HCT116 (cell line): ENCODE results near the gene TMEM217. TPM values are rescaled to one million over a fixed set of nuclear protein-coding genes. Genes with fewer than 3 reads are reported as not detected.

Experiments
- ATAC-seq: fragments of 200-7000 bp; cut with Tn5 transposase; 2 replicates; pipeline ENCODE4 v1.9.1; 2020; ENCODE audit warnings: mild to moderate bottlenecking, moderate library complexity
- BruUV-seq: library from RNA; stranded (reverse); fragments of 400-500 nt; replicated peaks from 2 replicates; lab custom pipeline; 2021; lab: Mats Ljungman, UMichigan
- CTCF ChIA-PET: fragments of 300-600 bp; sonication (Branson Sonifier 250); formaldehyde crosslinking; loops from one replicate; lab custom pipeline; 2021; ENCODE audit warnings: antibody characterized with exemption; lab: Charles Lee
- POLR2A ChIA-PET: fragments of 300-600, 350-600 bp; sonication (Branson Sonifier 250); formaldehyde crosslinking; loops from one replicate; lab custom pipeline; 2021; ENCODE audit warnings: antibody characterized with exemption; lab: Charles Lee
- RAD21 ChIA-PET, 2 experiments: fragments of 300-600 bp; sonication (Branson Sonifier 250); formaldehyde crosslinking; loops; one replicate each; lab custom pipeline; 2023; ENCODE audit warnings: low total read pairs in 2 of 2; ENCODE audit not compliant: uncharacterized antibody in 2 of 2, unreplicated experiment in 2 of 2, low non-redundant PET in 1 of 2; lab: Charles Lee
- DNase-seq: peaks from one replicate; pipeline ENCODE4 v3.0.0-alpha.2; 2010; ENCODE audit warnings: low read depth, low spot score
- H2AFZ ChIP-seq: fragments of 200-600 bp; shearing (Covaris generic), sonication (generic); 2 replicates; pipeline ENCODE4 v1.6.1; 2017; ENCODE audit warnings: low read depth, mixed run types, mixed read lengths, antibody characterized with exemption, low read length; ENCODE audit not compliant: poor library complexity, severe bottlenecking
- H3K27ac ChIP-seq: 2 replicates; pipeline ENCODE4 v1.5.1; 2012; ENCODE audit warnings: low read depth, low read length
- H3K27me3 ChIP-seq: fragments of 200-600 bp; sonication (generic); 2 replicates; pipeline ENCODE4 v1.6.1; 2016; ENCODE audit warnings: mixed run types, low read length, mixed read lengths; ENCODE audit not compliant: insufficient read depth
- H3K36me3 ChIP-seq, 2 experiments: fragments of 200-500 bp in 1 of 2; fragments of 200-600 bp in 1 of 2; sonication (Bioruptor generic) in 1 of 2; sonication (generic) in 1 of 2; 2 replicates each; pipeline versions ENCODE4 v1.5.1 to v1.6.1; 2014 to 2016; ENCODE audit warnings: low read length in 2 of 2, inconsistent platforms in 1 of 2, mixed read lengths in 1 of 2, mixed run types in 1 of 2; ENCODE audit not compliant: insufficient read depth in 2 of 2, control insufficient read depth in 1 of 2
- H3K4me1 ChIP-seq, 2 experiments: fragments of 200-600 bp in 1 of 2; sonication (generic) in 1 of 2; 2 replicates each; pipeline versions ENCODE4 v1.5.1 to v1.6.1; 2012 to 2017; ENCODE audit warnings: low read length in 2 of 2, inconsistent platforms in 1 of 2, mild to moderate bottlenecking in 1 of 2, mixed read lengths in 1 of 2, mixed run types in 1 of 2, moderate library complexity in 1 of 2; ENCODE audit not compliant: insufficient read depth in 2 of 2, control insufficient read depth in 1 of 2
- H3K4me2 ChIP-seq: fragments of 200-600 bp; sonication (generic); 2 replicates; pipeline ENCODE4 v1.6.1; 2017; ENCODE audit warnings: mixed run types, low read length, mixed read lengths
- H3K4me3 ChIP-seq, 2 experiments: fragments of 200-600 bp in 1 of 2; sonication (generic) in 1 of 2; replicated peaks in 1 of 2; 2 replicates each; pipeline ENCODE4 v1.5.1; 2011 to 2016; ENCODE audit warnings: low read length in 2 of 2, control low read depth in 1 of 2, low read depth in 1 of 2, mild to moderate bottlenecking in 1 of 2, mixed read lengths in 1 of 2, mixed run types in 1 of 2
- H3K79me2 ChIP-seq: fragments of 200-600 bp; sonication (generic); 2 replicates; pipeline ENCODE4 v1.6.1; 2017; ENCODE audit warnings: mild to moderate bottlenecking, mixed run types, low read length, moderate library complexity, mixed read lengths; ENCODE audit not compliant: insufficient read depth
- H3K9ac ChIP-seq: fragments of 200-600 bp; sonication (generic); 2 replicates; pipeline ENCODE4 v1.6.1; 2016; ENCODE audit warnings: low read length, mixed read lengths
- H3K9me2 ChIP-seq: fragments of 200-600 bp; sonication (generic), shearing (Covaris generic); 2 replicates; pipeline ENCODE4 v1.6.1; 2017; ENCODE audit warnings: mixed run types, mild to moderate bottlenecking, moderate library complexity; ENCODE audit not compliant: insufficient read depth
- H3K9me3 ChIP-seq, 2 experiments: fragments of 200-500 bp in 1 of 2; fragments of 200-600 bp in 1 of 2; sonication (Bioruptor generic) in 1 of 2; sonication (generic) in 1 of 2; 2 replicates each; pipeline ENCODE4 v1.6.1; 2014 to 2017; ENCODE audit warnings: low read length in 2 of 2, mixed read lengths in 2 of 2, inconsistent platforms in 1 of 2, low read depth in 1 of 2, mild to moderate bottlenecking in 1 of 2, mixed run types in 1 of 2, moderate library complexity in 1 of 2; ENCODE audit not compliant: control insufficient read depth in 1 of 2, insufficient read depth in 1 of 2
- H4K20me1 ChIP-seq: fragments of 200-600 bp; sonication (generic), shearing (Covaris generic); 2 replicates; pipeline ENCODE4 v1.6.1; 2017; ENCODE audit warnings: mixed run types, mild to moderate bottlenecking, moderate library complexity; ENCODE audit not compliant: insufficient read depth
- CBX3 ChIP-seq: IDR thresholded peaks from 2 replicates; pipeline ENCODE4 v1.6.1; 2012; ENCODE audit warnings: low read depth
- CEBPB ChIP-seq: IDR thresholded peaks from 2 replicates; pipeline ENCODE4 v1.6.1; 2012; ENCODE audit warnings: low read depth
- EGR1 ChIP-seq: IDR thresholded peaks from 2 replicates; pipeline ENCODE4 v1.6.1; 2012; ENCODE audit warnings: low read depth
- ELF1 ChIP-seq: IDR thresholded peaks from 2 replicates; pipeline ENCODE4 v1.6.1; 2012; ENCODE audit warnings: low read depth, borderline replicate concordance
- EZH2 ChIP-seq: fragments of 200-600 bp; sonication (generic); IDR thresholded peaks from 2 replicates; pipeline ENCODE4 v1.6.1; 2017; ENCODE audit warnings: antibody characterized with exemption, mixed run types
- EZH2phosphoT487 ChIP-seq: fragments of 200-600 bp; IDR thresholded peaks from 2 replicates; pipeline ENCODE4 v1.6.1; 2018; ENCODE audit warnings: antibody characterized with exemption, borderline replicate concordance
- FOSL1 ChIP-seq: IDR thresholded peaks from 2 replicates; pipeline ENCODE4 v1.6.1; 2012; ENCODE audit warnings: low read depth
- JUND ChIP-seq: IDR thresholded peaks from 2 replicates; pipeline ENCODE4 v1.6.1; 2012
- POLR2A ChIP-seq: IDR thresholded peaks from 2 replicates; pipeline ENCODE4 v1.7.0; 2011; ENCODE audit warnings: borderline replicate concordance; ENCODE audit not compliant: insufficient read depth, insufficient read length; ENCODE audit errors: extremely low read depth
- POLR2AphosphoS5 ChIP-seq: IDR thresholded peaks from 2 replicates; pipeline ENCODE4 v1.6.1; 2011; ENCODE audit warnings: mild to moderate bottlenecking, low read depth, low read length, moderate library complexity
- RAD21 ChIP-seq: IDR thresholded peaks from 2 replicates; pipeline ENCODE4 v1.6.1; 2012; ENCODE audit warnings: low read depth, mild to moderate bottlenecking
- SIN3A ChIP-seq: IDR thresholded peaks from 2 replicates; pipeline ENCODE4 v1.6.1; 2012; ENCODE audit warnings: low read depth
- SP1 ChIP-seq: IDR thresholded peaks from 2 replicates; pipeline ENCODE4 v1.6.1; 2012; ENCODE audit warnings: low read depth
- SRF ChIP-seq: IDR thresholded peaks from 2 replicates; pipeline ENCODE4 v1.6.1; 2012; ENCODE audit warnings: low read depth
- TCF7L2 ChIP-seq: IDR thresholded peaks from 2 replicates; pipeline ENCODE4 v1.7.0; 2011; ENCODE audit warnings: borderline replicate concordance, inconsistent platforms; ENCODE audit not compliant: insufficient read depth, insufficient read length; ENCODE audit errors: extremely low read depth
- YY1 ChIP-seq: IDR thresholded peaks from 2 replicates; pipeline ENCODE4 v1.6.1; 2011; ENCODE audit warnings: low read length, low read depth, moderate library complexity, mild to moderate bottlenecking; ENCODE audit not compliant: insufficient replicate concordance; ENCODE audit errors: extremely low read depth
- ZNF274 ChIP-seq: fragments of 200-500 bp; sonication (Bioruptor generic); IDR thresholded peaks from 2 replicates; pipeline ENCODE4 v1.6.1; 2014; ENCODE audit warnings: mild to moderate bottlenecking, low read depth, low read length, inconsistent platforms
- intact Hi-C: fragments of 100-400 bp; cut with micrococcal nuclease; formaldehyde crosslinking; loops from 2 replicates; pipeline ENCODE4 v1.10.0; 2022
- total RNA-seq: library from RNA; stranded (reverse); gene quantifications from one replicate; pipeline ENCODE4 v1.2.1, GENCODE V29; 2021; ENCODE audit not compliant: unreplicated experiment
- TF ChIP-seq, protein P1 (sequence below): IDR thresholded peaks from 2 replicates; pipeline ENCODE4 v1.6.1; 2012
- TF ChIP-seq, protein P2 (sequence below): IDR thresholded peaks from 2 replicates; pipeline ENCODE4 v1.6.1; 2012
- TF ChIP-seq, protein P3 (sequence below): IDR thresholded peaks from 2 replicates; pipeline ENCODE4 v1.6.1; 2012; ENCODE audit warnings: low read depth

TMEM217 gene
- total RNA-seq, 1 experiment from 2014 or later, result 0.98 TPM

DNA sequence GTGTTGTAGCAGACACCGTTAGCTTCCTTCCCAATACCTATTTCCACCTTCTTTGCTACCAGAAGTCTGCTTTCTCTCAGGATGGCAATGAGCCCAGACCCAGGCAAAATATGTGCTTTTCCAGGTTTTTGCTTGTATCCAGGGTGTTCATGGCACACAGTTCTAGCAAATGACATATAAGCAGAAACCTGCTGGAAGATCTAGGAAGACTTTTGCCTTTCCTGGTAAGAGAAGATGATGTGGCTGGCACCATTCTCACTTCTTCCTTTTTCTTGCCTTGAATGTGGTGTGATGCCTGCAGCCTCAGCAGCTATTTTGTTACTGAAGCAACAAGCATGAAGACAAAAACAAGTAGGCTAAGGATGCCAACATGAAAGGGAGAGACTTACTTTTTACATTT lies 19.6 kb downstream of the TMEM217 start:
- H3K27ac ChIP-seq, result no peak overlapping the region
- no peaks in the 10 kb centered on the region for H4K20me1 ChIP-seq
- no peak overlapping the region for H2AFZ ChIP-seq
- ChIA-PET POLR2A (interaction anchor here (1.0 kb wide), 1 partner anchor 12 kb away, joined by 3 read pairs; no protein-coding TSS in a partner anchor), RAD21 (no interaction called here), CTCF (no interaction called here)
- no peak overlapping the region for H3K4me2 ChIP-seq
- no peaks in the 10 kb centered on the region for H3K79me2 ChIP-seq
- H3K4me3 ChIP-seq, result no peak overlapping the region
- intact Hi-C loops, result no loop called here
- no peak for TF ChIP-seq ELF1
- TF ChIP-seq CEBPB, result no peak
- TF ChIP-seq FOSL1, result no peak
- TF ChIP-seq POLR2A, result no peak
- TF ChIP-seq, protein P1, sequence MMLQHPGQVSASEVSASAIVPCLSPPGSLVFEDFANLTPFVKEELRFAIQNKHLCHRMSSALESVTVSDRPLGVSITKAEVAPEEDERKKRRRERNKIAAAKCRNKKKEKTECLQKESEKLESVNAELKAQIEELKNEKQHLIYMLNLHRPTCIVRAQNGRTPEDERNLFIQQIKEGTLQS, result no peak
- no peak for TF ChIP-seq SRF
- TF ChIP-seq CBX3, result no peak
- TF ChIP-seq RAD21, result no peak
- TF ChIP-seq SIN3A, result no peak
- TF ChIP-seq EZH2, result no peak
- no peak for TF ChIP-seq EZH2phosphoT487
- H3K9ac ChIP-seq, result no peak overlapping the region
- H3K27me3 ChIP-seq, result no peaks in the 10 kb centered on the region
- no peaks in the 10 kb centered on the region for H3K36me3 ChIP-seq
- H3K4me1 ChIP-seq, result peaks cover 34 to 54% of the 10 kb centered on the region in 2 experiments
- BruUV-seq, result no TSS peak
- DNase-seq, result no peak
- no peaks in the 10 kb centered on the region for H3K9me3 ChIP-seq
- ATAC-seq, result no peak
- no peaks in the 10 kb centered on the region for H3K9me2 ChIP-seq

DNA sequence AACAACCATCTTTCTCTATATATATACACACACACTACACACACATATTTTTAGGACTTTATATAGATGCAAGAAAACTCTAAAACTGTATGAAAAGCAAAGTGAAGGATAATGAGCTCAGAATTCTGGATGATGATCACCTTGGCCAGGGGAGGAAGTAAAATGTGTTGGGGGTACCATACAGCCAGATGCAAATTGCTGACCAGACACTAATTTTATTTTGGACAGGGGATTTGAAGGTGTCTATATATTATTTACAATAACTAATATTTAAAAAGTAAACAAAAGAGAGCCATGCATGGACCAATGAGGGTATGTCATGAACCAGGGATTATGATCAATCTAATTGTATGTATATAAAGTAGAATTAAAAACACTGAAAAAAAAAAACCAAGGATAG lies 20.2 kb downstream of the TMEM217 start:
- CTCF ChIA-PET, result no interaction called here
- TF ChIP-seq JUND (no peak), SP1 (no peak), TCF7L2 (no peak), CEBPB (no peak), YY1 (no peak), EGR1 (no peak), CBX3 (no peak), EZH2 (no peak), SRF (no peak), SIN3A (no peak), POLR2AphosphoS5 (no peak), ELF1 (no peak), ZNF274 (no peak), EZH2phosphoT487 (no peak)
- TF ChIP-seq, protein P2, sequence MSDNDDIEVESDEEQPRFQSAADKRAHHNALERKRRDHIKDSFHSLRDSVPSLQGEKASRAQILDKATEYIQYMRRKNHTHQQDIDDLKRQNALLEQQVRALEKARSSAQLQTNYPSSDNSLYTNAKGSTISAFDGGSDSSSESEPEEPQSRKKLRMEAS, result no peak
- TF ChIP-seq, protein P3, sequence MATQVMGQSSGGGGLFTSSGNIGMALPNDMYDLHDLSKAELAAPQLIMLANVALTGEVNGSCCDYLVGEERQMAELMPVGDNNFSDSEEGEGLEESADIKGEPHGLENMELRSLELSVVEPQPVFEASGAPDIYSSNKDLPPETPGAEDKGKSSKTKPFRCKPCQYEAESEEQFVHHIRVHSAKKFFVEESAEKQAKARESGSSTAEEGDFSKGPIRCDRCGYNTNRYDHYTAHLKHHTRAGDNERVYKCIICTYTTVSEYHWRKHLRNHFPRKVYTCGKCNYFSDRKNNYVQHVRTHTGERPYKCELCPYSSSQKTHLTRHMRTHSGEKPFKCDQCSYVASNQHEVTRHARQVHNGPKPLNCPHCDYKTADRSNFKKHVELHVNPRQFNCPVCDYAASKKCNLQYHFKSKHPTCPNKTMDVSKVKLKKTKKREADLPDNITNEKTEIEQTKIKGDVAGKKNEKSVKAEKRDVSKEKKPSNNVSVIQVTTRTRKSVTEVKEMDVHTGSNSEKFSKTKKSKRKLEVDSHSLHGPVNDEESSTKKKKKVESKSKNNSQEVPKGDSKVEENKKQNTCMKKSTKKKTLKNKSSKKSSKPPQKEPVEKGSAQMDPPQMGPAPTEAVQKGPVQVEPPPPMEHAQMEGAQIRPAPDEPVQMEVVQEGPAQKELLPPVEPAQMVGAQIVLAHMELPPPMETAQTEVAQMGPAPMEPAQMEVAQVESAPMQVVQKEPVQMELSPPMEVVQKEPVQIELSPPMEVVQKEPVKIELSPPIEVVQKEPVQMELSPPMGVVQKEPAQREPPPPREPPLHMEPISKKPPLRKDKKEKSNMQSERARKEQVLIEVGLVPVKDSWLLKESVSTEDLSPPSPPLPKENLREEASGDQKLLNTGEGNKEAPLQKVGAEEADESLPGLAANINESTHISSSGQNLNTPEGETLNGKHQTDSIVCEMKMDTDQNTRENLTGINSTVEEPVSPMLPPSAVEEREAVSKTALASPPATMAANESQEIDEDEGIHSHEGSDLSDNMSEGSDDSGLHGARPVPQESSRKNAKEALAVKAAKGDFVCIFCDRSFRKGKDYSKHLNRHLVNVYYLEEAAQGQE, result no peak

More for the DNA sequence above, 20.2 kb downstream of the TMEM217 start:
- no peak overlapping the region for H3K27ac ChIP-seq
- ChIA-PET POLR2A (interaction anchor here (1.0 kb wide), 1 partner anchor 11 kb away, joined by 3 read pairs; no protein-coding TSS in a partner anchor), RAD21 (no interaction called here)
- no peak overlapping the region for H3K9ac ChIP-seq
- H3K4me1 ChIP-seq, result peaks cover 28 to 49% of the 10 kb centered on the region in 2 experiments
- ATAC-seq (no peak), DNase-seq (no peak)
- no peaks in the 10 kb centered on the region for H3K27me3 ChIP-seq
- H3K79me2 ChIP-seq, result no peaks in the 10 kb centered on the region
- BruUV-seq, result no TSS peak
- intact Hi-C loops, result no loop called here
- H3K4me3 ChIP-seq, result no peak overlapping the region
- H3K9me3 ChIP-seq, result no peaks in the 10 kb centered on the region
- H3K9me2 ChIP-seq, result no peaks in the 10 kb centered on the region
- H3K36me3 ChIP-seq, result no peaks in the 10 kb centered on the region
- H2AFZ ChIP-seq, result no peak overlapping the region
- H3K4me2 ChIP-seq, result no peak overlapping the region
- no peaks in the 10 kb centered on the region for H4K20me1 ChIP-seq
